Stimulated activated CD8-positive, alpha-beta memory T cell treated with anti-CD3 and anti-CD28 coated beads, Interleukin-12 subunit alpha, Interleukin-12 subunit beta, amount 100 ng/mL, for 1 hour (primary cell): Measurements from ENCODE around the gene SMCO2.
"Not testable (repeated sequence)": the region's sequence is repeated elsewhere in the genome, so short reads cannot be mapped to it uniquely, and the experiment has no call there.

Source experiments
- DNase-seq: peaks from one replicate; pipeline ENCODE4 v3.0.0-alpha.2; 2020; ENCODE audit warnings: low read depth

Gene SMCO2

DNA sequence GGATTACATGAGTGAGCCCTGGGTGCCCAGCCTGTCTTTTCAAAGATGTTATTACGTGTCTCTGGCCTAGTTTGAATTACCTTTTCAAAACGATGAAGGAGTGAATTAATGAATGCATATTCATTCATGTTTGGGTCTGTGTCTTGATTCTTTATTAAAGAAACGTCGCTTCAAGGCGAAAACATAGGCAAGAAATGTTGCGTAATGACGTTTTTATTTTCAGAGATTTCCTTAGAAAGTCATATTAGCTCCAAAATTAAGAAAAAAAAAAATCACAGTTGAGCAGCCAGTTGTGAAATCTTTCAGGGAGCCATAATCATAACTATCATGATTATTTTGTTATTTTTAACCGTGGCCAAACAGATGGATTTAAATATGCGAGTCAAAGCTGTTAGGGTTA lies 81.0 kb downstream of the SMCO2 start:
- DNase-seq: no peak

GRCh38 chr12:27528788-27529187 lies 82.3 kb downstream of the SMCO2 start:
- DNase-seq: no peak

- no peak for DNase-seq
These were observed 83.8 kb downstream of the SMCO2 start for GRCh38 chr12:27530157-27530922.

DNA sequence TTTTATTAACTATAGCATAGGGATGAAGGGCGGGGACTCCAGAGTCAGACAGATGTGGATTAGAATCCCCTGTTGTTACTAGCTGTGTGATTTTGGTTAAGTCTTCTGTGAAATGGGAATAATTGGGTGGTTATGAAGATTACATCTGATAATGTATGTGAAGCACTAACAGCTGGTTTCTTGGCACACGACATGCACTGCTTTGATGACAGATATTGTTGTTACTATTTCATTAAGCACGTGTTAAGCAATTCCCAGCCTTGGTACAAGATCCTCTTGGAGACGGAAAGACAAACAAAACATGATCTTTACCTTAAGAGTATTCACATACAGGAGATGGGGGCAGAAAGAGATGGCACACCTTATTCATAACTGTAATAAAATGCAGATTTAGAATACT lies 85.4 kb downstream of the SMCO2 start:
- DNase-seq: no peak

DNA sequence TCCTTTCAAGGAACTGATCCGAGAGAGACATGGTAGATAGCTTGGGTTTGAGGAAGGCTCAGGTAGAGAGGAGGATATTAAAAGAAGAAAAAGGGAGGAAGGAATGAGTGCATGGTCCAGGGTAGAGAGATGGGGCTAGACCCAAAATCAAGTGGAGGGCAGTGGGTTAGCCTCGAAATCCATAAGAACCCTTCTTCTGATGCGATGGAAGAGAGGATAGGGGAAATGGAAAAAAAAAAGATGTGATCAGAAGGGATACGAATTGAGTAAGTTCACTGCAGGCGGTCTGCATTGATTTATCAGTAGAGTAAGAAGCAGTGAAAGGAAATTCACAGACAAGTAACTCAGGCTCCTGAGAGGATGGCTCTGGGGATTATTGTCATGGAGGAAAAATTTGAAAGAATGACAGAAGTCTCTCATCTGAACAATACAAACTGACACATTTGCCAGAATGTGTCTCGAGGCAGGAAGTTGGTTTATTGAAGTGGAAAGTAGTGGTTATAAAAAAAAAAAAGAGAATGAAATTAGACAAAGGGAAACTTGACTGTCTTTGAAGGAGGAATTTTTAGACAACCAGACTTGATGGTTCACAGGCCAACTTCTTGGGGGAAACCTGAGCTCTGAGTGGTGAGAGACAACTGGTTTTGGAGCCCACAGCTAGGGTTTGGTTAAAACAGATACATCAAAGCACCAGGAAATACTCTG lies 87.7 kb downstream of the SMCO2 start:
- no peak for DNase-seq

DNA sequence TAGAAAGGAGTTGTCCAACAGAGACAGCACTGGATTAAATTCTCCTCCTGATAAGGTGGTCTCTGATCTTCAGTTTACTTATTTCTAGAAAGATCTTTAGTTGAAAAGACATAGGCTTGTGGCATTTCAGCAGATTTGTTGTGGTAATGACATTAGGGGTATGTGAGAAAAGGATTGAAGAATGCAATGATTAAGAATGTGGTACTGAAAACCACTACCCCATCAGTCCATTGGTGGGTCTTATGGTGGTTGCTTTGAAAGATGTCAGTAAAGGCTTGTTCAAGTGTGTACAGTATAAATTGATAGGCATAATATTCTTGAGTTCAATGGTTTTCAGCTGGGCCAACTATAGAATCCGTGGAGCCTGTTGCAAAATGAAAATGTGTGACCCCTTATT lies 88.2 kb downstream of the SMCO2 start:
- no peak for DNase-seq

DNA sequence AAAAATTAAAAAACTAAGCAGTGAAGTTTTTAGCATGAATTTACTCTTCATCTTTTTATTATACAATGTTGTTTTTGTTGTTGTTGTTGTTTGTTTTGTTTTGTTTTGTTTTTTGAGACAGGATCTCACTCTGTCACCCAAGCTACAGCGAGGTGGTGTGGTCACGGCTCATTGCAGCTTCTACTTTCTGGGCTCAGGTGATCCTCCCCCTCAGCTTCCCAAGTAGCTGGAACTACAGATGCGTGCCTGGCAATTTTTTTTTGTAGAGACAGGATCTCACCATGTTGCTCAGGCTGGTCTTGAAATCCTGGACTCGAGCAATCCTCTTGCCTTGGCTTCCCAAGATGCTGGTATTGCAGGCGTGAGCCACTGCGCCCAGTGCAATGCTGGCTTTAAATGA lies 88.8 kb downstream of the SMCO2 start:
- no peak for DNase-seq

DNA sequence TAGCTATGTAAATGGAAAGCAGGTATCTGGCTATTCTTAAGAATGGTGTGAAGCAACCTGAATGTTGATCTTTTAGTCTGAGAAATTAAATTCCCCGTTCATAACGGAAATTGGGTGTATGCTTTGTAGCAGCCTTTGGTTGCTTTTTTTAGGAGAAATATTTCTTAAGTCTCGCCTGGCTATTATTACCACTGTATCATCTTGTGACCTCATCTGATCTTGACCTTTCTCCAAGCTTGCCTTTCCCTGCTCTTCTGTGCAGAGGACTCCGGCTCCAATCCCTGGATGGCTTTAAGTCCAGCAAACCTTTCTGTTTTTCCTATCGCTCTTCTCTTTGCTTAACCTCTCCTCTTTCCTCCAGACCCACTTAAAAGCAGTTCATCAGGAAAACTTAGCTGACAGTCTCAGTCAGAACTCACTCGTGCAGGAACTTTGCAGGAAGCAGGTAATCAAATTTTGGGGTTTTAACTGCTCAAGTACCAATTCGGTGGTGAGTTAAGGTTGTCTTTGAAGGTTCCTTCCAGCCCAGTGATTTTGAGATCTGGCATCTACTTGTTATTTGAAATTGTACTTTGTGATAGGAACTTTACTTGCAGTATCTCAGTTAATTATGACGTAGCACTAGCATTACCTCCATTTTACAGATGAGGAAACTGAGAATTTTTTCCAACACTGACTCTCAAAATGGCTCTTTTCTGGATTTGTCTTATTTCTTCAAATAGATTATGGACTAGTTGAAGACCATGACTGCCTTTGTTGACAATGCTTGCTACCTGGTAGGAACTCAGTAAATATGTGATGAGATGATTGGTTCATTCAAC lies 91.5 kb downstream of the SMCO2 start:
- no peak for DNase-seq

- DNase-seq: no peak
These were observed 92.7 kb downstream of the SMCO2 start for GRCh38 chr12:27539191-27539631.

DNA sequence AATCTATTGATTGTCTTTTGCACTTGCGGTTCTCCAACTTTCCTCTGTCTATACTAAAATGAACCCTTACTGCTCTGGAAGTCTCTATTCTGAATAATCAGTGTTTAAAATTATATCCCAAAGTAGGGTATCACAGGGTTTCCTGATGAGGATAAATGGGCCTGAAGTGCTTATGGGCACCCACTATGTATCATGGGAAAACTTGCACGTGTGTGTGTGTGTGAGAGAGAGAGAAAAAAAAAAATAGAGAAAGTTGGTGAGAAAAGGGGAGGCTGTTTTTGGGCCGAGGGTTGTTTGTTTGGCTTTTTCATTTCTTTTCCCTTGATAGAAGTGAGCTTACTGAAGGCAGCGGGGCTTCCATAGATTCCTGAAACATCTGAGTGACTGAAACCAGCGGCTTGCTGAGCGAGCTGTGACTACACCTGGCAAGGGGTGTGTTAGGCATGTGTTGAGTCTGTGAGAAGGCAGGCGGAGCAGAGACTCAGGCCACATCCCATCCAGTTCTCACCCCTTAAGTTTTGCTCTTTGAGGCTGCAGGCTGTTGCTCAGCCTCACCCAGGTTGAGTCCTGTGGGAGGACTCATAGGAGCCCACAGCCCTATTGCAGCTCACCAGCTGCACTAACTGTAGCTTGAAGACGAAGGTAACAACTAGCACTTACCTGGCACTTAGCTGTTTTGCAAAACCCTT lies 94.6 kb downstream of the SMCO2 start:
- no peak for DNase-seq

- DNase-seq: no peak
These were observed 96.1 kb downstream of the SMCO2 start for GRCh38 chr12:27542628-27543027.

DNA sequence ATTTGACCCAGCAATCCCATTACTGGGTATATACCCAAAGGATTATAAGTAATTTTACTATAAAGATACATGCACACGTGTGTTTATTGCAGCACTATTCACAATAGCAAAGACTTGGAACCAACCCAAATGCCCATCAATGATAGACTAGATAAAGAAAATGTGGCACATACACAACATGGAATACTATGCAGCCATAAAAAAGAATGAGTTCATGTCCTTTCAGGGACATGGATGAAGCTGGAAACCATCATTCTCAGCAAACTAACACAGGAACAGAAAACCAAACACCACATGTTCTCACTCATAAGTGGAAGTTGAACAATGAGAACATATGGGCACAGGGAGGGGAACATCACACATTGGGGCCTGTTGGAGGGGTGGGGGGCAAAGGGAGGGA lies 98.3 kb downstream of the SMCO2 start:
- DNase-seq: not testable (repeated sequence)

- no peak for DNase-seq
These were observed 99.1 kb downstream of the SMCO2 start for GRCh38 chr12:27545665-27546064.

GRCh38 chr12:27547592-27547991 lies 101.1 kb downstream of the SMCO2 start:
- no peak for DNase-seq

- no peak for DNase-seq
These were observed 102.0 kb downstream of the SMCO2 start for GRCh38 chr12:27548301-27549199.

GRCh38 chr12:27549236-27549800 lies 102.8 kb downstream of the SMCO2 start:
- no peak for DNase-seq

- DNase-seq: no peak
These were observed 103.5 kb downstream of the SMCO2 start for GRCh38 chr12:27549801-27550652.

GRCh38 chr12:27550653-27550975 lies 104.1 kb downstream of the SMCO2 start:
- DNase-seq: no peak

DNA sequence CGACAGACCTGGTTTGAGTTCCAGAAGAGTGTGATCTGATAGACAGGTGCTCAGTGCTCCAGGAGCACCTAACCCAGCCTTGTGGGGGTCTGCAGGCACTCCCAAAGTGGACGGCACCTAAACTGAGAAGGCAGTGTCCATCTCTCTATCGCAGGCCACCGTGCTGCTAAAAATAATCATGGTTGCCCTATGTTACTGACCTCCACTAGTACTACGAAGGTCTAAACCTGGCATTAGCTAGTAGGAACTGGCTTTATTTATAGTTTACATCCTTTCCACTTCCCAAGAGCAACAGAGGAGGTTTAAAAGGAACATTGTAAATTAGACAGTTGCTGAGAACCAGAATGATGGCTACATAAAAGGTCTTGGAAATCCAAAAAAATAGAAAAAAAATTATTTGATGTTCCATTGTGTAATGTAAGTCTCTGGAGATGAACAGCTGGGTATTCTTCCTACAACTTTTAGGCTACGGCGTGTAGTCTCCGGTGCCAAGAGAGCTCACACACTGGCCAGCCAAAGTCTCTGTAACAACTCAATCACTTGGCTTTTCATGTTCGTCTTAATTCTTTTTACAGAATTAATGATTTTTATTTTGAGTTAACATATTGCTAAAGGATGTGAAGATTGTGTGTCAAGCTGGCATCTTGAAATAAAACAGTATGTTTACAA lies 104.8 kb downstream of the SMCO2 start:
- no peak for DNase-seq
